HG03159 (cell line): Measurements from ENCODE around the gene PELI2.

Experiments
- ATAC-seq: cut with Tn5 transposase; IDR thresholded peaks from one replicate; pipeline ENCODE4 v1.9.1; 2021; ENCODE audit warnings: mild to moderate bottlenecking, moderate library complexity; ENCODE audit not compliant: unreplicated experiment

The PELI2 gene

DNA sequence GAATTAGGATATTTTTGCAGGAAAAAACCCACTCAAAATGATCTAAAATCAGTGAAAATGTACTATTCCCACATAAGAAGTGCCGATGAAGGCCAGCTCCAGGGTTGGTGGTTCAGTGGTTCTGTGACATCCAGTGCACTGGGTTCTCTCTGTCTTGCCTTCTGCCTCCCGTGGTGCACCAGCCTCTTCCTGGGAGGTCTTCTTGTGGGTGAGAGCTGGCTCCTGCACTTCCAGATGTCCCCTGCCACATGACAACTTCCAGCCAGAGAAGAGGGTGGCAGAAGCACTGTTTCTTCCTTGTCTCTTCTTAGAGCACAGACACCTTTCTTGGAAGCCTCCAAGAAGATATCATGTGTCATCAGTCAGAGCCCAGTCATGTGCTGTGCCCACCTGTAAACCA lies 170.9 kb downstream of the PELI2 start:
- no peak for ATAC-seq

DNA sequence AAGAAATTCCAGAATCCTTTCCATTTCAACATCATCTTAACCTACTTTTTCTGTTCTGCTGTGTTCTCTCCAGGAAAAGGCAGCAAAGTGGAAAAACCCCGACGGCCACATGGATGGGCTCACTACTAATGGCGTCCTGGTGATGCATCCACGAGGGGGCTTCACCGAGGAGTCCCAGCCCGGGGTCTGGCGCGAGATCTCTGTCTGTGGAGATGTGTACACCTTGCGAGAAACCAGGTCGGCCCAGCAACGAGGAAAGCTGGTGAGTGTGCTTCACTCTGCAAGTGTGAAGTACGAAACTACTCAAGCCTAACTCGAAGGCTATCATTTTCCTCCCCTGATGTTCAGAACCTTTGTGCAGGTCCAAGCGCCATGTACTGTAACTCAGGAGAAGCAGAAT lies 172.0 kb downstream of the PELI2 start:
- ATAC-seq: no peak

DNA sequence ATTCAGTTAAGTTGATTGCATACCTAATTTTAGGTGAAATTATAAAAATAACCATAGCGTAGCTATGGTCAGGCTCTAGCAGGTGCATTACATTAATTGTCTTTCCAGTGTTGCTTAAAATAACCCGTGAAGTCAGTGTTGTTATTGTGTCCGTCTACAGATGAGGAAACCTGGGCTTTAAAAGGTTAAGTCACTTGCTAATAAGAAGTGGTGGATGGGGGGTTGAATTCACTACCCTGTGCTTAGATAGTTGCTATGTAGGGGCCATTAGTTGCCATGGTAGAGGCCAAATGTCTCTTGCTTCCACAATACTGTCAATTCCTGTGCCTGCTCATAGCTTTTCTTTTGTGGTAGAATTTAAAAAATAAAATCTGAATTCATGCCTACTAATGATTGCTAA lies 174.8 kb downstream of the PELI2 start:
- ATAC-seq: no peak

DNA sequence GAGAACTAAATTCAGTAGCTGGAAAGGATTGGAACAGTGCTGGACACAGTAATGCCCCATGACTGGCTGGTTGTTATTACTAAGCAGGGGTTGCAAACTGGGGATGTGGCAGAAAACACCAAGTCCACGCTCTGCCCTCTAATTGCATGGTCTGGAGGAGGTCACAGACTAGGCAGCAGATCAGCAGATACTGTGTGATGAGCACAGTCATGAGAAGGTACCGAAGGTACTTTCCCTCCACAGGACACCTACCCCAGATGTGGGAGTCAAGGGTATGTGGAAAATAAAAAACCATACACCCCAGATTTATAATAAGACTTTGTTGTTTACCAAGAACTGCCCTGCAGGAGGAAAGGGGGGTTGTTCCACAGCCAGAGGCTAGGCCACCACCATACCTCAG lies 175.3 kb downstream of the PELI2 start:
- ATAC-seq: no peak

DNA sequence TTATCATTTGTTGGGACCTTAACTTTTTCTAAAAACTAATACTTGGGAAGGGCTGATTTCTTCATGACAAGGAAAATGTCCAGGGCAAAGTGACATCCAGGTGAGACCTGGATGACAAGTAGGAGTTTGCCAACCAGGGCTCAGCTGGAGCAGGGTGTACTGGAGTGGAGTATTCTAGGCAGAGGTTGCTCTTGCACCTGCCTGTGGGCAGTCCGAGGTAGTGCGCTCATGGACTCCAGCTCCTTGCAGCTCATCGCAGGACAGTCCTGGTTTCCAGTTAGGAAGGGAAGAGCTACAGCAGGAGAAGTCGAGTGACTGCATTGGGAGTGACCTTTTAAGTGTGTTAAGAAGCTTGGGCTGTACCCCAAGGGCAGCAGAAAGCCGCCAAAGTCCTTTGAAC lies 175.9 kb downstream of the PELI2 start:
- ATAC-seq: peak; percentile 72

DNA sequence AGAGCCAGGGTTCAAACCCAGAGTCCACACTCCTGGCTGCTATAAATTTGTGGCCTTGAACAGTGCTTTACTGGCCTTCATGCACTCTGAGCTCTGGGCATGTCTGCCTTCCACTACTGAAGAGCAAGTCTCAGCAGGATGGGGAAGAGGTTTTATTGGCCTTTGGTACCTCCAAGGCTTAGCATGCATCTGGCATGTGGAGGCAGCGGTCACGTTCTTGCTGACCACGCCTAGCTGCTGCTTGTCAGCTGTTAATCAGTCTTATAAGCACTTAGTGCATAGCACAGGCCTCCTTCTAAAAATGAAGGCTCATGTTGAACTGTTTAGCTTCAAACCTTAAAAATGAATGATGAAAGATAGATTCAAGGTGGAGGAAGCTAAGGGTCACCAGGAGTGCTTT lies 177.5 kb downstream of the PELI2 start:
- no peak for ATAC-seq

DNA sequence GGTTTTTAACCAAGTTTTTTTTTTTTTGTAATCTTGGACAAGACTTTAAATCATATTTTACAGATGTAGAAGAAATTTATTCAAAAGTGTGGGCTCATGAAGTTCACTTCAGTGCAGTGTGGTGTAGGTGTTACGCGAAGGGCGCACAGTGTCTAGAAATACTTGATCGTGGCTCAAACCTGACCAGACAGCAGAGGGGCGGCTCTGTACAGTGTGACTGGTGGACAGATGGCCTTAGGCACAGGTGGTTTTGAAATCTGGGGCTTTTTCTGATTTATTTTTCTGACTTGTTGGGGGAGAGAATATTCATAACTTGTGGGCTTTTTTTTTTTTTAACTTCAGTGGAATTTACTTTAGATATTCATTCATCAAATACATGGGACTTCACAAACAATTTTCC lies 179.2 kb downstream of the PELI2 start:
- no peak for ATAC-seq

DNA sequence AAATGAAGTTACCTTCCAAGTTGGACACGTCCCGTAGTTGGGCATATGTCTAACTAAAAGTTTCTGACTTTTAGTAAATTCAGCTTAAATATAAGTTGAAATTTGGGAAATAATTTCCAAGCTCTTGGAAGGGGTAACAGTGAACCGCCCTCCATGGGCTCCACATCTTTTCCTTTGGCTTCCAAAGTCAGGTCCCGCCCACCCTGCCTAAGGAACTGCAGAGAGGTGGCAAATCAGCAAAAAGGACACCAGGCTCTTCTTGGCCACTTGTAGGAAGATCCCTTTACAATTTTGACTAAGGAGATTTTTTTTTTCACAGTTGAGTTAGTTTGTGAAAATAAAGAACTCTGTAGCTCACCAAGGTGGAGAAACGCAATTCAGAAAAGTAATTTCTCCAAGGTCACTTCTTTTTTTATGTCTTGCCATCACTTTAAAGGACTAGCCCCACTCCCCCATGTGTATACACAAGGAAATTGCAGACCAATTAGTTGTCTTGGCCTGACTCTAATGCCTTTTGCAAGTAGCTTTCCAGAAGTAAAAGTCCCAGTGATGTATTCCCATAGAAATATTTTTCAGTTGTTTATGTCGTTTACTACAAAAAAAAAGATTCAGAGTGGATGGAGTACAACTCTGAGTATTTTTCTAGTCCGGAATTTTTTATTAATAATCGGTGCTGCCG lies 181.2 kb downstream of the PELI2 start:
- no peak for ATAC-seq

DNA sequence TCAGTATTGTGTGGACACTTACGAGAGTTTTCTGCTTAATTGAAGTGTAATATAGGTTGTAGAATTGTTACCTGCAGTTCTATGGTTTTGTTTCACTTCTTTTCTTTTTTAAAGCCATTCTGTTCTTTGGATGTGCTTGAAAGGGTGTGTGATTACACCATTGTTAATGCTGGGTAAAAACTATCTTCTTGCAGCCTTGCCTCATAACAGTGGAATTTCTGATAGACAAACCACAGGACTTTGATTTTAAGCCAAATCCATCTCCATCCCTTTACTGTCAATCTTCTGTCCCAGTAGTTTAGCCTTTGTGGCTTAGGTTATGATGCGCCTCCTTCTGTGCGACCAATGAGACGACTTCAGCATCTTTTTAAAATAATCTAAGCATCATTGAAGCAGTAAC lies 182.3 kb downstream of the PELI2 start:
- ATAC-seq: no peak

DNA sequence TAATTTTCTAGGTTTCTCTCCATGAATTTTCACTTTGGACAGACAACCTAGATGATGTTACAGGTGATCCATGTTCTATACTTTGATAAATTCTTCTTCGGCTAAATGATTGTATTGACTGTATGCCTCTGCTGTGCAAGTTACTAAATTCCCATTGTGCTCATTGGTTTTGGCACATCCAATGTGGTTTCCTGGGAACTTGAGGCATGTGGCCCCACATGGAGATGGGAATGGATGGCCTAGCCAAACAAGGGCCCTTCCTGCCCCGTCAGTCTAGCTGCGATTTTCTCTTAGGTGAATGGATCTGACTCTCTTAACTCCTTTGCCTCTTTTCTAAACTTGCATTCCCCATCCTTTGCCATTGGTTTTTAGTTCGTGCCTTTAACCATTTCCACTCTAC lies 186.2 kb downstream of the PELI2 start:
- ATAC-seq: no peak

DNA sequence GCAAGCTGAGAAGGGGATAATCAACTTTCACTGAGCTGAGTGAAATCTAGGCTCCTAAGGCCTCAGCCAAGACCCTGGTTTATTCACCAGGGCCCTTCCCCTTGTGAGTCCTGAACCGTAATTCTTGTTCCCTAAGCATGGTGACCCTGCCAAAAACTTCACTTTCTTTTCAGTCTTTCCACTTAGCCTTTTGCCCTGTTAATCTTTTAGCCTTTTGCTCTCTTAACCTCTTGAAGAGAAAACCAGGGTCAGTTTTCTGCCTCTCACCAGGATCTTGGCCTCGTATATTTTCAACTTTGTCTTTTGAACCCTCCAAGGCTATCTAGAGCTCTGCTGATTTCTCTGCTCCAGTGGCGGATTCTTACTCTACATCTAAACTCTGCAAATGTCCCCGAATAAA lies 191.0 kb downstream of the PELI2 start:
- ATAC-seq: no peak

DNA sequence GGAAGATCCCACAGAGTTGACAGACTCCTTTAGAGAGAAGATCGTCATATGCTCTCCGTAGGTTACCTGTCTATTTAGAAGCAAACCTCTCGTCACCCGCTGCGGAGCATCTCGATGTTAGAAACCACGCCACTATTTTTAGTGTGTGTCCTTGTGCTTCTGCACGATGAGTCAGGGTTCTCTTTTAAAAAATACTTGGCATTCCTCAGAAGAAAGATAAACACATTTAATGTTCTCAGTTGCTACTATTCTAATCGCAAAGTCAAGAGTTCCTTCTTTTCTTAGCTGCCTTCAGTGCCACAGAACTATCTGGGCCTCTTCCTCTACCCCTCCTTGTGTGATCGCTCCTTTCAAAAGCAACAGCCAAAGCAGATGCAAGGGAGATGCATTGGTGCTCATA lies 192.4 kb downstream of the PELI2 start:
- ATAC-seq: no peak

DNA sequence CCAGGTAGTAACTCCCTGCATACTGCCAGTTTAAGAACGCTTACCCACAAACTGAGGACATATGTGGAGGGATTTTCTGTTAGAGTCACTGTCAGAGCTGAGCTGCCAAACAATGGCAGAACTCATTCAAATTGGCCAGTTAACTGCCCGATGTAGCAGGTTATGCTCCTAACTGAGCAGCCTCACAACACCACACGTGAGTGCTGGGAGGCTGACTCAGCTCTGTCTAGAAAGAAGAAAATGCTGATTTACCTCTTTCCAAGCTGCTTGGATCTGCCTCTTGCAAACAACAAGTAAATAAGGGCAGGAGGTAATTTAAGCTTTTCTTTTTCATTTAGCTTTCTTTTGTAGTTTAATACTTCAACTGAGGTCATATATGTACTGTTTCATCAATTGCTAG lies 195.6 kb downstream of the PELI2 start:
- ATAC-seq: no peak

DNA sequence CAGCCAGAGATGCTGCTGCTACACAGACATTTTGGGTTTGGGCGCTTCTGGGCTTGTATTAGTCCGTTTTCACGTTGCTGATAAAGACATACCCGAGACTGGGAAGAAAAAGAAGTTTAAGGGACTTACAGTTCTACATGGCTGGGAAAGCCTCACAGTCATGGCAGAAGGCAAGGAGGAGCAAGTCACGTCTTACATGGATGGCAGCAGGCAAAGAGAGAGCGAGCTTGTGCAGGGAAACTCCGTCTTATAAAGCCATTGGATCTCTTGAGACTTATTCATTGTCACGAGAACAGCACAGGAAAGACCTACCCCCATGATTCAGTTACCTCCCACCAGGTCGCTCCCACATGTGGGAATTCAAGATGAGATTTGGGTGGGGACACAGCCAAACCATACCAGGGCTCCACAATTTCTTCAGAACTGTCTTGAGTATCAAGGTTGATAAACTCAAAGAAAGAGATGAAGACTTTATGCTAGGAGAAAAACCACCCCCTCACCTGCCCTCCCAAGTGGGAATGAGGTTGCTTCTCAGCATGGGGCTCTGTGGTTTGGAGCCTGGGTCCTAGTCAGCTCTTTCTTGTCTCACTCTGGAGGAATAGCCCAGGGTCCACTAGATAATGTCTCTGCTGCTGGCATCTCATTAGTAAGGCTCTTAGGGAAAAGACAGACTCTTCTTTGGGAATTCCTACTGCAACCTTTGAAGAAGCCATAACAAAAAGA lies 200.3 kb downstream of the PELI2 start:
- ATAC-seq: no peak

DNA sequence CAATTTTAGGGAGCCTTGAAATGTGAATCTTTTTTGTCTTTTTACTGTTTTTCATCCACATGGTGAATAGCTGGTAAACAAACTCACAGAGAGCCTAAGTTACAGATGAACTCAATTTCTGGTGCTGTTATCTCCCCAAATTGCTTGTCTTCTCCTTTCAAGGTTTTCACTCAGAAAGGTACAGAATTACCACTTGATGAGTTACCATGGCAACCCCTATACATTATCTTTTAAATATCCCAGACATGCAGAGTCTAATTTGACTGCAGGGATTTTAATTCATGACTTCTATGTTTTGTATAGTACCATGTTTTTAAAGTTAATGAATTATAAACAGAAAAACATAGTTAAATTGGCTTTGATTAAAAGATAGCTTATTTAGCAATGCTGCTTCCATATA lies 203.7 kb downstream of the PELI2 start:
- no peak for ATAC-seq

DNA sequence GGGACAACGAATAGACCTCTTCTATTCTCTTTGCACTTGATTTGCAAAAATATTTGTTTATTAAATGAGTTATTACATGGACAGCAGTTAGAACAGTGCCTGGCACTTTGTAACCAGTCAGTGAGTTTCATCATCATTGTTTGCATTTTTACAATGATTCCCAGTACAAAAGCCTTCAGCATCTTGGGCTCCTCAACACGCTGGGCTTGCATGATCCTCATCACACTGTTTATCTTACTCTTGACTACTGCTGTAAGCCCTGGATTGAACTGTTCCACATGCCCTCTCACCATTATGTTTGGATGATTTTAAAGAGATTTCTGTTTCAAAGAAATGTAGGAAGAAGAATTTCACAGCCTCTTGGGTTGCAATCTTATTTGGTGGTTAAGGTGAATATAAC lies 204.3 kb downstream of the PELI2 start:
- ATAC-seq: no peak

DNA sequence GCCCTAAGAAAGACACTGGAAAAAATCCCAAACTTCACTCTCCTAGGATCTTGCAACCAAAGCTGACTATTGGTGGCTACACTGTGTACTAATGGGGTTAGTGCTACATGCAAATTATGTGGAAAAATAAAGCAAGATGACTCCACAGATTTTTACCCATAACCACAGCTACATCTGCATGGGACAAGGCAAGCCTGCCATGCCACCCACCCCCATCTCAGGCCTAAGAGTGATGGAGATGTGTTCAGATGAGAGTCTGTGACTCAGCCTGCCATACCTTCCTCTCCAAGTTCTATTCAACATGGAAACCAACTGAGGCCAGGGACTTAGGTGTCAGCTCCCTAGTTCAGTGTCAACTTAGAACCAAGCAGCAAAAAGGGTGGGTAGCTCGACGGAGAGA lies 206.2 kb downstream of the PELI2 start:
- no peak for ATAC-seq

DNA sequence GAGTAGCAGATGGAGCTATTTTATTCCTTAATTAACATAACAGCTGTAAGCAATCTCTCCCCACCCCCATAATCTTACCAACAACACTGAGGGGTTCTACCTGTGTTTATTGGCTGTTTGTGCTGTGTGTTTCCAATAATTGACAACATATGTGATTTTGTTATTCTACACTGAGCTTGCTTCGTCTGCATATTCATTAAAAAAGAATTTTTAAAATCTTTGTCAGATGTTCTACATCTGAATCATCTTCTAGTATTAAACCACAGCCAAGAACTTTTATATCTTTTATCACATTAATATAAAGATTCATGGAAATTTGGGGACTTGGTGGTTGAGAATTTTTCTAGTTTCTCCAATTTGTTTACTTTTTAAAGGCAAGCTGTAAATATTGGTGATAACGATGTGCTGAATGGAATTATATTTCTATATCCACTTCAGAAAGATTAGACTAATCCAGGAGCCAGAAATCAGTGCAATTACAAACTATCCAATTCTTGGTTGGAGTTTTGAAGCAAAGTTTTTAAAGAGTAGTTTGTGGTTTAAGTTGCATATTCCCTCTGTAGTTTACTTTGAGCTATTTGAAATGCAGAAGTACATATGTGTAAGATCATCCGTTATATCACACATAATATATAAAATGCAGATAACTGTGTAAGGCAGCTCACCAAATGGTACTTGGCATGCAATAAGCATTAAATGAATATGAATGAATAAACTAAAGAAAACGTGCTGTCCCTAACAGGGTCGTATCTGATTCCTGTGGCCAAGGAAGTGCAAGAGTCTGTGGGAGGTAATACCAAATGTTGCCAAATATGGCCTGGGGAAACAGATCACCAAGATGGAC lies 206.9 kb downstream of the PELI2 start:
- no peak for ATAC-seq

DNA sequence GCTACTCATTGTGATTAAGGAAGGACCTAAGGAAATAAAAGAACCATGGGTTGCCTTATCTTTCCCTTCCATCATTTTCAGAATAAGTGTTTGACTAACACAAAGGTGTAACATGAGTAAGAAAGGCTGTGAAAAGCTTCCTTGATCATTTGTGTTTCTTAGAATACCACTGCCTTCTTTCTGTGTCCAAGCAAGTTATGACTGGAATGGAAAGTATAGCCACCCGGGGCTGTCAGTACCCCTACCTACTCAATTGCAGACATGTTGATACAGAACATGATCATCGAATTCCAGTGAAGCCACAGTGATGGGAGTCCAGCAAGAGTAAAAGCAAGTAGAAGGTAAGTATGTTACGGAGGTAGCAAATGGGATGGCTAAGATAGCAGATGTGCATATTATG lies 209.8 kb downstream of the PELI2 start:
- ATAC-seq: no peak

DNA sequence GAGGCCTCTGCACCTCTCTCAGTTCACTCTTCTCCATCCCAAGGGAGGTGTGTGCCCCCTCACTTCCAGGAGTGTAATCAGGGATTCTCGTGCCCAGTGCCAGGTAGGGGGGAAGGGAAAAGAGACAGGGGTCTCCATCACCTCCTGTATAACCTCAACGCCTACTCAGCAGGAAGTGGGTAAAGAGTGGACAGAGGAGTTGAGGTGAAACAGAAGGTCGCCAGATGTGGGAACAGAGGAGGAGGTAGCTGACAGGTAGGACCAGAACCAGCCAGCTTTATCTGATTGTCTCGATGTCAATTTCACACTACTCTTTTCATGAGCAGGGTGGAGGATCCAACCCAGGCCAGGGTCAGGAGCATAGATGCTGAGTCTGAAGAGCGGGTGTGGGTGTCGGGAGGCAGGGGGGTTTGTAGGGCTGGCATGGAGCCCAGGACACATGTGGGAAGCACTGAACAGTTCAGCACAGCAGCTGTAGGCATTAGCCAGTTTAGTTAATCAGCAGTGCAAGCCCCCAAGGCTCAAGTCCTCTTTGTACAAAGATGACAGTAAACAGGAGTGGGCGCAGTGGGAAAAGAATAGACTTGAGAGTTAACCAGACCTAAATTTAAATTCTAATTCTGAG lies 213.5 kb downstream of the PELI2 start:
- ATAC-seq: no peak
